GM21447 (cell line): ENCODE measurements around the gene EOMES.

Experiments
- ATAC-seq: cut with Tn5 transposase; IDR thresholded peaks from one replicate; pipeline ENCODE4 v1.9.1; 2021; ENCODE audit not compliant: unreplicated experiment

The EOMES gene

DNA sequence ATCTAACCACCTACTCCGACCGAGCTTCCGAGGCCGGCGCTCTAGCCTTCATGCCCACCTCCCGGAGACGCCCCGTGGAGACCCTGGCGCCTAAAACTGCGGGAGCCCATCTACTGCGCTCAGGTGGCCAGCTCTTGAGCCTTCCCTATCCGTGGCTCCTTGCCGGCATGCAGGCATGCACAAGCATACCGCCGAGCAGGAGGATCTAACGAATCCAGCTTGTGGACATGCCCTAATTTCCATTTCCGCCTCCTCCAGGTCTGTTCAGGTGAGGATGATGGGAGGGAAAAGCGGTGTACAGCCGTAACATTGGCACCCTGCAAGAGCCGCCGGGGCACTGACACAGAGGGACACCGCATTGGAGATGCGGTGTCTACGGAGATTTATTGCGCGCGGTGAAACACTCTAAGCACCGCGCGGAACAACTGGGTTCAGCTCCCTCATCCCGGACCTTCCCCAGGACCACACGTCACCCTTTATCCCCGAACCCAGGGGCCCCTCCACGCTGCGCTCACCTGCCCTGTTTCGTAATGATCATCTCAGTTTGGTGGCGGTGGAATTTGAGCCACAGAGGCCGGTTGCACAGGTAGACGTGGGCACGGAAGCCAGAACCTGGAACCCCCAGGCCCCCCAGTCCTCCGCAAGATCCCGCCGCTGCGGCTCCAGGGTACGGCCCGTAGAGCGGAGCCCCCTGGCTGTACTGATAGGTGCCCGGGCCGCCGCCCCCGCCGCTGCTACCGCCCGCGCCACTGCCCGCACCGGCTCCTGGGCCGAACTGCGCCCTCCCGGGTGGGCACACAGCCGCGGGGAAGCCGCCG is 1.0 kb downstream of the EOMES start:
- ATAC-seq, result no peak

DNA sequence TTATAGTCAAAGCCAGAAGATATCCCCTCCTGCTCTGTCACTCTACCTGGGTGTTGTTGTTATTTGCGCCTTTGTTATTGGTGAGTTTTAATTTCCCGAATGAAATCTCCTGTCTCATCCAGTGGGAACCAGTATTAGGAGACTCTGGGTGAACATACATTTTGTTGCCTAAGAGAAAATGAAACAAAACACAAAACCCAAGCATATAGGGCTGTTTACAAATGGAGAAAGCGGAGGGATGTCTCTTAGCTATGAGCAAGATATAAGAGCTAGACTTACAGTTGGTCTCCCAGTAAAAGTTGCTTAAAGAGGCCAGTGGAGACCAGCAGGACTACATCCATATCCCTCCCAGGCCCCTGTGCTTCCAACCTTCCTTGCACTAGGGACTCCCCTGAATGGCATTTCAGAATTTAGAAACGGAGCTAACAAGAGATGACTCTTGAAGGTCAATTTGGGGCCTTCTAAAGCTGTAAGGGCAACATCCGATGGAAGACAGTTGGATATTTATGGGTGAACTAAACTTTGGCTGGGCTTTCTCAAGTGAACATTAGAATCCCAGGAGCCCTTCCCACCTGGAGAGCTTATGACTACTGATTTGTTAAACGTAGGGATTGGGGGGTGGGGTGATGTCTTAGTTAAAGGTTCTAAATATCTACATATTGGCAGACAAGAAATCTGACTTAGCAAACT is 2.7 kb downstream of the EOMES start:
- no peak for ATAC-seq

DNA sequence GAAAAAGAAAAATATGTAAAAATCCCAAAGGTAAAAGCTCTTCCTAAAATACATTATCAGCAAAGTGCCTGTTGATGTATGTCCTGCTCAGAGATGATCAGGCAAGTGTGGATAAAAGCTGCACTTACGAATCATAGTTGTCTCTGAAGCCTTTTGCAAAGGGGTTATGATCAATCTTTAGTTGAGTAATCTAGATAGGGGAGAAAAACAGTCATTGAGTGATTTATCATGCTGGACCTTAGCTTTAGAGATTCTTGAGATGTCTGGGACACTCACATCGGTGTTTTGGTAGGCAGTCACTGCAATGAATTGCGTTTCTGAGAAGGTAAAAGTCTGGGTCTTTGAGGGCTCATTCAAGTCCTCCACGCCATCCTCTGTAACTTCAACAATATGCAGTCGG is 3.7 kb downstream of the EOMES start:
- ATAC-seq, result no peak

DNA sequence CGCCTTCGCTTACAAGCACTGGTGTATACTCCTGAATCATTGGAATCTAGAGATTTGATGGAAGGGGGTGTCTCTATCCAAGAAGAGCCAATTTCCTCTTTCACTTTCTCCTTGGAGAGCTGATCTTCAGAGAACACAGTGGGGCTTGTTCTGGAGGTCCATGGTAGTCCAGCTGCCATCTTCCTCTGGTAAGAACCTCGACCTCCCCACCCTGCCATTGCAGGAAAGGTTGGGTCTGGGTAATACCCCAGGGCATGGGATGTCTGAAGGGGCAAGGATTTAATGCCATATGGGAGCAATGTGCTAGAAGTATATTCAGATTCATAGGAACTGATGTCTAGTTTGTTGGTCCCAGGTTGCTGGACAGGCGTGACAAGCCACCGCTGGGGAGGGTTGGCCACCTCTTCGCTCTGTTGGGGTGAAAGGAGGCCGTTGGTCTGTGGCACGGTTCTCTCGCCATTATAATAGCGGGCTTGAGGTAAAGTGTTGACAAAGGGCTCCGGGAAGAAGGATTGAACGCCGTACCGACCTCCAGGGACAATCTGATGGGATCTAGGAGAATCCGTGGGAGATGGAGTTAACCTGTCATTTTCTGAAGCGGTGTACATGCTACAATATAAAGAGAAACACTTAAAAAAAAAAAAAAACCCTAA is 4.8 kb downstream of the EOMES start:
- no peak for ATAC-seq

DNA sequence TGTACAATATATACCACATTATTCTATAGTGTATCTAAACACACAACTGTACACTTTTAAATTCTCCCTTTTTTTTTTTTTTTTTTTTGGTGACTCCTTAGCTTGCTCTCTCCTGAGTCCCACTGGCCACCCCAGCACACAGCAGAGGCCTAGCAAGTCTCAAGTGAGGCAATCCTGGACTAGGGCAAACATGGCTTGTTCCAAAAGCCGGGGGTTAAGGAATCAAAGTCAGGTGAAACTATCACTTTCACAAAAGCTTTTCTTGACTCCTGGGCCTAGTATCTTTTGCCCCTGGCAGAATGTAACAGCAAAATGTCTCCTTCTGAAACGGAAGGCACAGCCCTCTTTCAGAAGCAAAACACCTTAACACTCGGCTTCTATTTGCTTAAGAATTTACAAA is 5.8 kb downstream of the EOMES start:
- ATAC-seq, result no peak

DNA sequence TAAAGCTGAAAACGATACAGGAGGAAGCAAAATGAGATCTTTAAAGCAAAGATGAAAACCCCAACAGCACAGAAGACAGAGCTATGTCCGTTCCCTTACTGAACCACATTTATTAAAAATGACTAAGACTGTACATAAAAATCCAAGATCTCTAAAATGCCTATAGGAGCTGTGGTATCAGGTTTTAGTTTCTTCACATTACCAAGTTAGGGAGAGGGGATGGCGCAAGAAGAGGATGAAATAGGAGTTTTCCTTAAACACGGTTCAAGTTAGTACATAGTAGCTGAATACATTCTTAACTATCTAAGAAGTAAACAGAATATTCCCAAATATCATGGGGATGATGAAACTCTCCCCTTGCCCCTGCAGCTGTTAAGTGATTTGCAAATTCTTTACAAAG is 6.3 kb downstream of the EOMES start:
- ATAC-seq, result no peak

DNA sequence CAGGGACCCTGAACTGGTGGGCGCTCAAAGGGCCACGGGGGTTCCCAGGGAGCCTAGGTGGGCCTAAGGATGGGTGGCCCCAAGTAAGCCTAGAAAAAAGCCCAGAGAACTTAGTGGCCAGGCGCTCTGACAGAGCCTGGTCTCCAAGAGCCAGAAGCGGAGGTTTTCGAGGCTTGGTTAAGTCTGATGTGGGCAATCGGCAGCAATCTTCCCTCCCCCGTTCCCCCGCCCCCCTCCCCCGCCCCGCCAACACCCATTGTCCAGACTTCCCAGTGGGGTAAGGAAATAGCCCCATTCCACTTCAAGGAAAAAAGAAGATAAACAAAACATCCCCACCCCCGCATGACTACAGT is 6.7 kb downstream of the EOMES start:
- ATAC-seq, result no peak

DNA sequence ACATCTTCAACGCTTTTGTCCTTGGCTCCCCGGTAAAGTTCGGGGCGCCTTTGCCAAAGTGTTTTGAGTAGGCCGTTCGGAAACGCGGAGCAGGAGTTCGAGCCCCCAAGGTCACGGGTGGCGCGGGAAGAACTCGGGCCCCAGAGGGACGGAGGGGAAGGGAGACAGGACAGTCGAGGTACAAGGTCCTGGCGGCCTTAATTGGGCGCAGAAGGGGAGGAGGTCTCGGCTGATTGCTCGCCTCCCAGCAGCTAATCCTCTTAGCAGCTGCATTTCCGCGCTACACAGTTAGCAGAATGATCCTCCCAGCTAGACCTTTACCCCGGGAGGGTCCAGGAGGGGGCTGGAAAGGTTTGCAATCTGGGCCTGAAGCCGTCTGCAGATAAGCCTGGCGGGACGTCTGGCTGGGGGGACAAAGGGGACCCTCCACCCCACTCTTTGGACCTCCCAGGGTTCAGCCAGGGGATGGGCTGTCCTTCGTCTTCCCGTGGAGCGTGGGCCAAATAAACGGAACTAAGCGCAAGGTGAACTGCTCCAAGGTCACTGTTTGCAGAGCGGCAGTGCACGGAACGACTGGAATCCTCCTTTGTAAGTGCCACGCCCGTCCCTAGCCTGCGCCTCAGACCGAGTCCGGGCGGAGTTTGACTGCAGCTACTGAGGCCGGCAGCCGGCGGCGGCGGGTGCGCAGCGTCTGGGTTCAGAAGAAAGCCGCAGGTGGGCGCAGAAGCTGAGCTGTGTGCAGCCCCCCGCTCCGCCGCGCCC is 7.2 kb downstream of the EOMES start:
- no peak for ATAC-seq

DNA sequence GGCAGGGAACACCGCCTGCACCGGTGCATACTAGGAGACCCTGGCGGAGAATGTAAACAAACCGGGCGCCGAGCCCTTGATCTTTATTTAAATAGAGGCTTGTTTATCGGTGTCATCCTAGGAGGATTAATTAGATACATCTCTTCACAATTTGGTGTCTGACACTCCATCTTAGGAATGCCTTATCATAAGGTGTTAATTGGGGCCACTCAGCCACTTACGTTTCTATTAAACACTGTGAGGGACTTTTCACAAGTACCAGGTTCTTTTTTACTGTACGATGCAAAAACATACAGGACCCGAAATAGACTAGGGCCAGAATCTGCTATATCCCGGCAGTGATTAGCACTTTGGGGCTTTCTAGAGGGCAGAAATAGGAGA is 8.0 kb downstream of the EOMES start:
- no peak for ATAC-seq

DNA sequence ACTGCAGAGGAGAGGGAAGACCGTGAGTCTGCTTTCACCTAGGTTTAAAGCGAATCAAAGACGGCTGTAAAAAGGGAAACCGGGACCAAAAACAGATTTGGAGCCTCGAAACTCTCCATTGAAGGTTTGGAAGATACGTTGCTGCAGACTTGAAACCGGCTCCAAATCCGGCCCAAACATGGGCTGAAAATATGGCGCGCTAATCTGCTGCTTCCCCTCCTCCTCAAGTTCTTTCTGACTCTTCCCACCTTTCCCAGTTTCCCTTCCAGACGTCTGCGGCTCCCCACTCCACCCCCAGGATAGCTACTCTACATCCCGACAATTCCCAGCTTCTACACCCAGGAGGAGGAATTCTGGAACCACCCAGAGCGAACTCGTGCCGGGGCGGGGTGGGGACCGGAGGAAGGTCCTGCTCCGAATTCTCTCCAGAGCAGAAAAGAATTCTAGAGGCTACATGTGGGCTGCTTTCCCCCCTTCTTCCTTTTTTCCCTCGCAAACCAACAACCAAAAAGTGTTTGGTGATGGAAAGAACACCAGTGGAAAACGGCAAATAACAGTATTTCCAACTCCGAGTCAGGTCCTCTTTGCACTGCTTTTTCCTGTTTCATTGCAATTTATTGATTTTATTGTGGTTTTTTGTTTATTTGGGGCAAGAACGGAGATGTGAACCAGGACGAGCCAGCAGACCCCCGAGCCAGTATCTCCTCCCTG is 8.5 kb downstream of the EOMES start:
- no peak for ATAC-seq

DNA sequence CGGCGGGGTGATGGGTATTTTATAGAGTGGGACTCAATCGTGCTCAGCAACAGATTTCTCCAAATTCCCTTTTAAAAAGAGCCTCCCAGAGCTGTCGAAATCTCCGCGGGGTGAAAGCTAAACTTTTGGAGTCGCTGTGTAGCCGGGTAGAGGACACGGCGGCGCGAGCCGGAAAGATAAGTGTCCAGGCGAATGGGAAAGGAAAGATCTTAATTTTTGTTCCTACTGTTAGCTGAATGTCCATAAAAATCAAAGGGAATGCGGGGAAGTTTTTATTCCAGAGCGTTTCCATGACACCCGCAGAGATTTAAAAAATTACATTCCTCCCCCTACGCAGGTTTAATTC is 9.1 kb downstream of the EOMES start:
- no peak for ATAC-seq

DNA sequence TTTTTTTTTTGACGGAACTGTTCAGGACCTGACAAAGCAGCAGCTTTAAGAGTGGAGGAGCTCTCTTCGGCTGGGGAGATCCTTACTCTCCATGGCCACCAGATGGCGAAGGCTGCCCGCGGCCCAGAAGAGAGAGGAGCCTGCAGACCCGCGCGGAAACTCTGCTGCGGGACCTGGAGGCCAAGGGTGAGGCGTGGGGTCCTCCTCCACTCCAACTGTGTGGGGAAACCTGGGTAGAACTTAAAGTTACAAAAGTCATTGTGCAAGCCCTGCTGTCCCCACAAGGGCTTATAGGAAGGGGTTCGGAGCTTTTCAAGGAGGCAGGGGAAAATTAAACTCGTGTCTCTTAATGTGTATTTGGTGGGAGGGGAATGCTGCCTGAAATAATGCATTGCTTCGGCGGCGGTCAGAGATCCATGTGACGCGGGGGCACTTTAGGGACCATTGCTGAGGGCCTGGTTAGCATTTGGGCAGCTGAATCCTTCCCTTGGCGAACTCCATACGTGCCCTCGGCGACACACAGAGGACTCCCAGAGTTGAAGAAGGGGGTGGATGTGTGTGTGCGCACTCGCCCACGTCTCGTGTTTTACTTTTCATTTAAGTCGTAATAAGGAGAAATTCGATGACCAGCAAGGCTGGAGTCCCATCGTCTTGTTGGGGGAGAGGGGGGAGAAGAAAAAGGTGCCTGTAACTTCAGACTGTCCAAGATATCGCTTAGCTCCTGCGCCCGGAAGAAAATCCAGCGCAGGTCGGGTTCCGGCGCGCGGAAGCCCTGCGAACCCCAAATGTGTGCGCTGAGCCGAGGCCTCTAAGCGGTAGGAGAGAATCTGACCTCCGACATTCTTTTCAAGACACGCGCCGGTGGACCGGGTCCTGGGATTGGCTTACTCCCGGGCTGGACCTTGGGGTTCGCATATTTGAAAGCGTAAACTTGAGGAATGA is 9.7 kb downstream of the EOMES start:
- ATAC-seq, result peak; percentile 96

DNA sequence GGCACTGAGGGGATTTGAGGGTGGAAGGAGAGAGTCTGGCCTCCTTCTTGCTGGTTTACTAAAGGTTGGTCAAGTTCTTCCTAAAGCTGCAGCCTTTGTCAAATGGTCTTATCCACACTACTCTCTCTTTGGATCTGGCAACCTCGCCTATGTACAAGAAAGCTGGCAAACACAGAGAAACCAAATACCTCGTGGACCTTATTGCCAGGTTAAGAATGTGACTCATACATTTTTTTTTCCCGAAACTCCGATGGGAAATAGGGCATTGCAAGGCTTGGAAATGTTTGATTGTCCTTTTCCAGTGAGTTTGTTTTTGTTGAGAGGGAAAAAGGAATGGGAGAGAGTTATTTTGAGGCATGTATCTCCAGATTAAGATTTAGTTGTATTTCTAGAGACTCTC is 13.9 kb downstream of the EOMES start:
- ATAC-seq, result no peak

DNA sequence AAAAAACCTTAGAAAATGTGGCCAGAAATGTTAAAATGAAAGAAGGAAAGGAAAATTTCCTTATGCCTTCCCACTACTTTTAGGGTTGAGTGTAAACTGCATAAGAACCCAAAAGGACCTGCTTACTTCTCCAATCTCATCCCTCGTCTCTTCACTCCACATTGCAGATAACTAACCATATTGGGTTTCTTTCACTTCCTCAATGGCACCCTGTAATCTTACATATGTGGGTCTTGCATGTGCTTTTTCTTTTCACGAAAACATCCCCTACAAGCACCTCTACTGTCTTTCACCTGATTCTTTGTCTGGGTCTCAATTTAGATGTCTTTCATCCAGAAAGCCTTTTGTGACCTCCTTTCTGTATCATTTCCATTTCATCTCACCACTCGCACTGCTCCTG is 23.1 kb downstream of the EOMES start:
- peak; percentile 60 for ATAC-seq

DNA sequence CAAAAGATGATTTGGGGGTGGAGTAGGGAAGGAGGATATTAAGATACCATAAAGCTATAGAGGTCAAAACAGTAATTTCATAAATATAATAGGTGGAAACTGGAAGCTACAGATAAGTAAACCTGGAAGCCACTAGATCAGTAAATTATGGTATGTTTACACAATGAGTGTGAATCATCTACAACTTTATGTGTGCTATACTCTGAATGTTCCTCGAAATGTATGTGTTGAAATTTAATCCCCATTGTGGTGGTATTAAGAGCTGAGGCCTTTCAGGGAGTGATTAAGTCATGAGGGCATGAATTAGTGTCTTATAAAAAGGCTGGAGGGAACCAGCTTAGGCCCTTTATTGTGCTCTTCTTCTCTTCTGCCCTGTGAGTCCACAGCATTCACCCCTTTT is 25.2 kb downstream of the EOMES start:
- ATAC-seq, result no peak

DNA sequence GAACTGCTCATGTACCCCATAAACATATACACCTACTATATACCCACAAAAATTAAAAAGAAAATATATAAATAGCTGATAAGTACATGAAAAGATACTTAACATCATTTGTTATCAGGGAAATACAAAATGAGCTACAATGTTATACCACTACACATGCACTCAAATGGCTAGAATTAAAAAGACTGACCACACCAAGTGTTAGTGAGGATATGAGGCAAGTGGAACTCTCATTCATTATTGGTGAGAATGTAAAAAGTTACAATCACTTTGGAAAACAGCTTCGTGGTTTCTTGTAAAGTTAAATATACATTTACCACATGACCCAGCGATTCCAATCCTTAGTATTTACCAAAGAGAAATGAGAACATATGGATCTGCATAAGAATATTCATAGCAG is 26.5 kb downstream of the EOMES start:
- ATAC-seq, result no peak

DNA sequence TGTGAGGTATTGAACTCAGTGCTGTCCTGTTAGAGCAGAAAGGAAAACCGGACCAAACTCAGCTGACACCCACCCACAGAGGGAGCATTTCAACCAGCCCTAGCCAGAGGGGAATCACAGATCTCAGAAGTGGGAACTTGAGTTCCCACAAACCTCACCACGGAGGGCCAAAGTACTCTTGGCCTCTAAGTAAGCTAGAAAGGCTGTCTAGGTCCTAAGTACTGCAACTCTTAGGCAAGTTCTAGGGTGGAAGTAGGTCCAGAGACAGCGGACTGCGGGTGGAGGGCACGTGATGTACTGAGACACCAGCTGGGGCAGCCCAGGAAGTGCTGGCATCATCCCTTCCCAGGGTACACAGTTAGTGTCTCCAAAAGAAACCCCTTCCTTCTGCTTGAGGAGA is 34.1 kb downstream of the EOMES start:
- no peak for ATAC-seq

DNA sequence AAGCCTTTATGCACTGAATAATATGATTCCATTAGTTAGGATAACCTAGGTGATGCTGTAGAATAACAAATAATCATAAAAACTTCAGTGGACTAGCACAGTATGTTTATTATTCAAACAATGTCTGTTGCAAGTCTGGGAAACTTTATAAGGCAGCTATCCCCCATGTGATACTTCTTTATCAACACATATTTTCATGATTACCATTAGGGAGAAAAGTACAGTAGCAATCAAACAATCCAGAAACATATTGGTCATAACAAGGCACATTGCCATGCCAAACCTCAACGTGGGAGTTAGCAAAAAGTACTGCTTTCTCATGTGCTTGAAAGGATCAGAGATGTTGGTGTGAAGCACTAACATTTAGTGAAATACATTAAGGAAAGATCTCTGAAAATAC is 35.5 kb downstream of the EOMES start:
- ATAC-seq, result no peak

DNA sequence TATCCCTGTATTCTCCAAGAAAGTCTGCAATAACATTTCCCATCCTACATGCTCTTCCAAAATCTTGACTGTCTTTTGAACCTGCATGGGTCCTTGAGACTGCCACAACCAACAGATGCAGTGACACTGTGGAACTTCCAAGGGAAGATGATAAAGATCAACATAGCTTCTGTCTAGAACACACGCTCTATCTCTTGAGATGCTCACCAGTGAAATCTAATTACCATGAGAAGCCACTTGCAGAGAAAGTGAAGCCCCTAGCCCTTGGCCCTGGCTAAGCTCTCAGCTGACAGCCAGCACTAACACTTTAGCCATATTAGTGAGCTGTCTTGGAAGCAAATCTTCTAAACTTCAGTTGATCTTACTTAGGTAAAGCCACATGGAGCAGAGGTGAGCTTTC is 36.6 kb downstream of the EOMES start:
- ATAC-seq, result no peak

DNA sequence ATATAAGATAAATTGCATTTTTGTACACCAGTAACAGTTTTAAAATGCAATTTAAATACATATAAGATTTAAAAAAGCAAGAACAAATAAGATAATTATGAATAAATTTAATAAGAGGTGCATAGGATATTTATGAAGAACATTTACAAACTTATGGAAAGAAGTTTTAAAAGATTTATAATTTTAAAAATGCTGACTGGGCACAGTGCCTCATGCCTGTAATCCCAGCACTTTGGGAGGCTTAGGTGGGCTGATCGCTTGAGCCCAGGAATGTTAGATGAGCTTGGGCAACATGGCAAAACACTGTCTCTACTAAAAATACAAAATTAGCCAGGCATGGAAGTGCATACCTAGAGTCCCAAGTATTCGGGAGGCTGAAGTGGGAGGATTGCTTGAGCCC is 37.8 kb downstream of the EOMES start:
- ATAC-seq, result no peak
